H9 (cell line): Measurements from ENCODE around the gene YPEL4. TPM values are rescaled to one million over a fixed set of nuclear protein-coding genes. Genes with fewer than 3 reads are reported as not detected.

Experiments used
- DNase-seq: peaks from one replicate; pipeline ENCODE4 v3.0.0-alpha.2; 2017
- H2AFZ ChIP-seq: one replicate; pipeline ENCODE4 v1.6.1; 2013; ENCODE audit warnings: mild to moderate bottlenecking, low read length, control low read depth, moderate library complexity
- H2AK5ac ChIP-seq: 2 replicates; pipeline ENCODE4 v1.6.1; 2013; ENCODE audit warnings: low read length, control low read depth, mixed read lengths; ENCODE audit not compliant: insufficient read length
- H2BK120ac ChIP-seq: one replicate; pipeline ENCODE4 v1.6.1; 2013; ENCODE audit warnings: low read depth, mild to moderate bottlenecking, low read length, control low read depth, inconsistent platforms; ENCODE audit not compliant: poor library complexity, severe bottlenecking
- H2BK12ac ChIP-seq: 2 replicates; pipeline ENCODE4 v1.6.1; 2013; ENCODE audit warnings: low read length, control low read depth, mixed read lengths, low read depth; ENCODE audit not compliant: insufficient read length
- H2BK15ac ChIP-seq: 2 replicates; pipeline ENCODE4 v1.6.1; 2013; ENCODE audit warnings: low read depth, low read length, control low read depth
- H2BK20ac ChIP-seq: one replicate; pipeline ENCODE4 v1.6.1; 2013; ENCODE audit warnings: low read depth, mild to moderate bottlenecking, low read length, control low read depth, inconsistent platforms; ENCODE audit not compliant: poor library complexity, severe bottlenecking
- H2BK5ac ChIP-seq: 2 replicates; pipeline ENCODE4 v1.6.1; 2013; ENCODE audit warnings: low read length, control low read depth, mixed read lengths; ENCODE audit not compliant: insufficient read length
- H3K14ac ChIP-seq: 2 replicates; pipeline ENCODE4 v1.6.1; 2013; ENCODE audit warnings: low read length, control low read depth; ENCODE audit not compliant: insufficient read depth
- H3K18ac ChIP-seq: 2 replicates; pipeline ENCODE4 v1.6.1; 2013; ENCODE audit warnings: low read depth, mild to moderate bottlenecking, mixed read lengths, low read length, control low read depth; ENCODE audit not compliant: insufficient read length
- H3K23ac ChIP-seq: 2 replicates; pipeline ENCODE4 v1.6.1; 2013; ENCODE audit warnings: low read length, control low read depth, mixed read lengths, low read depth; ENCODE audit not compliant: insufficient read length
- H3K23me2 ChIP-seq: 2 replicates; pipeline ENCODE4 v1.6.1; 2013; ENCODE audit warnings: low read depth, mild to moderate bottlenecking, mixed read lengths, low read length, control low read depth; ENCODE audit not compliant: insufficient read length, poor library complexity, severe bottlenecking
- H3K27ac ChIP-seq: 2 replicates; pipeline ENCODE4 v1.5.1; 2013; ENCODE audit warnings: low read length, control low read depth, mixed read lengths, low read depth; ENCODE audit not compliant: insufficient read length
- H3K27me3 ChIP-seq: 2 replicates; pipeline ENCODE4 v1.6.1; 2013; ENCODE audit warnings: low read length, control low read depth, inconsistent platforms; ENCODE audit not compliant: insufficient read depth
- H3K4ac ChIP-seq: 2 replicates; pipeline ENCODE4 v1.6.1; 2013; ENCODE audit warnings: low read depth, mild to moderate bottlenecking, control low read depth, inconsistent platforms, low read length, moderate library complexity
- H3K4me1 ChIP-seq: 2 replicates; pipeline ENCODE4 v1.6.1; 2013; ENCODE audit warnings: low read length, control low read depth, inconsistent platforms; ENCODE audit not compliant: insufficient read depth
- H3K4me2 ChIP-seq: 2 replicates; pipeline ENCODE4 v1.6.1; 2013; ENCODE audit warnings: low read length, control low read depth, mixed read lengths; ENCODE audit not compliant: insufficient read length, insufficient read depth
- H3K56ac ChIP-seq: 2 replicates; pipeline ENCODE4 v1.6.1; 2013; ENCODE audit warnings: low read depth, mild to moderate bottlenecking, mixed read lengths, low read length, control low read depth; ENCODE audit not compliant: insufficient read length
- H3K79me1 ChIP-seq: 2 replicates; pipeline ENCODE4 v1.6.1; 2013; ENCODE audit warnings: low read depth, mild to moderate bottlenecking, moderate library complexity, low read length, control low read depth, inconsistent platforms; ENCODE audit not compliant: insufficient read depth, poor library complexity, severe bottlenecking
- H3K79me2 ChIP-seq: 2 replicates; pipeline ENCODE4 v1.6.1; 2013; ENCODE audit warnings: low read length, control low read depth, inconsistent platforms; ENCODE audit not compliant: insufficient read depth
- H3K9ac ChIP-seq: 2 replicates; pipeline ENCODE4 v1.6.1; 2013; ENCODE audit warnings: low read length, control low read depth, mixed read lengths; ENCODE audit not compliant: insufficient read length; ENCODE audit errors: extremely low read depth
- H3K9me3 ChIP-seq: one replicate; pipeline ENCODE4 v1.6.1; 2013; ENCODE audit warnings: low read depth, low read length, inconsistent platforms; ENCODE audit not compliant: control insufficient read depth
- H3T11ph ChIP-seq: one replicate; pipeline ENCODE4 v1.6.1; 2013; ENCODE audit warnings: mild to moderate bottlenecking, low read length, control low read depth, inconsistent platforms
- H4K20me1 ChIP-seq: one replicate; pipeline ENCODE4 v1.6.1; 2013; ENCODE audit not compliant: control insufficient read depth, insufficient read length, insufficient read depth
- H4K5ac ChIP-seq: 2 replicates; pipeline ENCODE4 v1.6.1; 2013; ENCODE audit warnings: low read depth, mild to moderate bottlenecking, mixed read lengths, low read length, control low read depth; ENCODE audit not compliant: insufficient read length
- H4K8ac ChIP-seq: replicated peaks from 2 replicates; pipeline ENCODE4 v1.6.1; 2013; ENCODE audit warnings: low read length, control low read depth, mixed read lengths, low read depth; ENCODE audit not compliant: insufficient read length
- H4K91ac ChIP-seq: 2 replicates; pipeline ENCODE4 v1.6.1; 2013; ENCODE audit warnings: low read depth, mild to moderate bottlenecking, moderate library complexity, mixed read lengths, low read length, control low read depth; ENCODE audit not compliant: insufficient read length
- H3K27ac Mint-ChIP-seq, 3 experiments: 2 replicates in 2 of 3; 3 replicates in 1 of 3; pipeline ENCODE4 v1.8.0; 2020 to 2021; ENCODE audit warnings: mixed read lengths in 3 of 3, mild to moderate bottlenecking in 1 of 3, moderate library complexity in 1 of 3
- H3K27me3 Mint-ChIP-seq: 2 replicates; pipeline ENCODE4 v1.8.0; 2021; ENCODE audit warnings: low read depth, mild to moderate bottlenecking, moderate library complexity, mixed read lengths
- H3K36me3 Mint-ChIP-seq, 3 experiments: 2 replicates in 2 of 3; 3 replicates in 1 of 3; pipeline ENCODE4 v1.8.0; 2020 to 2021; ENCODE audit warnings: low read depth in 3 of 3, mixed read lengths in 3 of 3; ENCODE audit not compliant: insufficient read depth in 1 of 3
- H3K4me1 Mint-ChIP-seq, 2 experiments: 2 replicates each; pipeline ENCODE4 v1.8.0; 2020; ENCODE audit warnings: mixed read lengths in 2 of 2
- H3K4me3 Mint-ChIP-seq, 2 experiments: 2 replicates in 1 of 2; 3 replicates in 1 of 2; pipeline ENCODE4 v1.8.0; 2020 to 2021; ENCODE audit warnings: mild to moderate bottlenecking in 2 of 2, mixed read lengths in 2 of 2, moderate library complexity in 1 of 2
- H3K9me3 Mint-ChIP-seq, 2 experiments: 2 replicates in 1 of 2; 3 replicates in 1 of 2; pipeline ENCODE4 v1.8.0; 2020; ENCODE audit warnings: mild to moderate bottlenecking in 2 of 2, mixed read lengths in 2 of 2, moderate library complexity in 1 of 2
- CTCF ChIP-seq: fragments of 200-600 bp; sonication (generic); conservative IDR thresholded peaks from 3 replicates; pipeline ENCODE4 v1.8.0; 2021; ENCODE audit warnings: antibody characterized with exemption, mild to moderate bottlenecking
- WGBS: extraction: QIAGEN DNeasy Blood & Tissue Kit; methylation state at CpG from one replicate; pipeline ENCODE4 v1.1.7; 2013; ENCODE audit warnings: missing lambda C conversion rate, low lambda C conversion rate, mixed read lengths; ENCODE audit not compliant: insufficient read length; ENCODE audit errors: extremely low coverage; 5-methylcytosine and 5-hydroxymethylcytosine counted together
- total RNA-seq: library from RNA; stranded (reverse); gene quantifications from 2 replicates; pipeline ENCODE4 v1.2.1, GENCODE V29; 2021

YPEL4 gene
- total RNA-seq, 1 experiment from 2014 or later = 0.13 TPM

DNA sequence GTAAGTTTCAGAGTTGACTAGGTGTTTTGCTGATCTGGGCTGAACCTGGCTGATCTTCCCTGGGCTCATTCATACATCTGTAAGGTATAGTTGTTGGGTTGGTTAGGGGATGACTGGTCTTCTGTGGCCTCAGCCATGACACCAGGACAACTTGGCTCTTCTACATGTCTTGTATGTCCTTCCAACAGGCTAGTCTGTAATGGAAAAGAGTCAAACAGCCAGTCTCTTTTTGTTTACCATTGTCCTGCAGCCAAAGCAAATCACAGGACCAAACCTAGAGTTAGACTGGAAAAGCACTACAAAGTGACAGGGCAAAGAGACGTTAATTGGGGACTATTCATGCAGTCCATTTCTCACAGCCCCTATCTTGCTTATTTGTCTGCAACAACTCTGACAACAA is 34.4 kb downstream of the YPEL4 start:
- Histone ChIP-seq H3K79me2 (no peaks in the 10 kb centered on the region), H3K23me2 (no peaks in the 10 kb centered on the region), H3K4me2 (no peak overlapping the region), H3K27ac (no peak overlapping the region), H3K9me3 (no peaks in the 10 kb centered on the region), H4K5ac (no peak overlapping the region), H4K91ac (no peak overlapping the region), H4K8ac (no peak overlapping the region), H2BK20ac (no peak overlapping the region), H2BK120ac (no peak overlapping the region), H3K56ac (no peak overlapping the region), H3K27me3 (no peaks in the 10 kb centered on the region), H2AK5ac (no peak overlapping the region), H3K79me1 (no peaks in the 10 kb centered on the region), H3K14ac (no peak overlapping the region), H2AFZ (no peak overlapping the region), H3K4me1 (0 out of 2 replicates have a peak, but pooled peaks cover 3% of the 10 kb centered on the region), H3K4ac (no peak overlapping the region), H2BK12ac (no peak overlapping the region), H3K9ac (no peak overlapping the region), H2BK5ac (no peak overlapping the region), H2BK15ac (no peak overlapping the region), H4K20me1 (no peaks in the 10 kb centered on the region), H3K18ac (no peak overlapping the region), H3T11ph (no peak overlapping the region), H3K23ac (no peak overlapping the region)
- Mint-ChIP-seq H3K27me3 (no peaks in the 10 kb centered on the region), H3K27ac (no peak overlapping the region), H3K36me3 (peaks cover 18 to 36% (median 26%) of the 10 kb centered on the region in 3 experiments), H3K9me3 (peaks cover 8 to 9% of the 10 kb centered on the region in 2 experiments; a peak in 4 of 5 replicates), H3K4me3 (no peak overlapping the region), H3K4me1 (peaks cover 2 to 6% of the 10 kb centered on the region in 2 experiments; a peak in 2 of 4 replicates)
- DNase-seq = no peak
- WGBS = no CpG with 5 or more reads among the region's 1 CpG
- TF ChIP-seq CTCF = no peak
